ENCODE measurements around the gene NIM1K. TPM values are rescaled to one million over a fixed set of nuclear protein-coding genes. Genes with fewer than 3 reads are reported as not detected.

The NIM1K gene
- total RNA-seq, 2 donors from 2014 or later = 0.42 TPM; not detected in 1

GRCh38 chr5:43150075-43150474, 42.0 kb upstream of the NIM1K start:
- Histone ChIP-seq H3K4me3 (no peak overlapping the region), H3K27me3 (no peaks in the 10 kb centered on the region), H3K36me3 (no peaks in the 10 kb centered on the region), H3K27ac (no peak overlapping the region), H3K9me3 (no peaks in the 10 kb centered on the region), H3K4me1 (no peaks in the 10 kb centered on the region), H3K9ac (ENCODE audit: low read depth in 2 of 2, low read length in 2 of 2) (no peak overlapping the region)
- TF ChIP-seq CTCF (IDR thresholded peaks at IDR 0.05) = no peak
- intact Hi-C loops (cut with DNase I) = no loop called here
- DNase-seq = no peak

GRCh38 chr5:43150748-43151147, 41.3 kb upstream of the NIM1K start:
- intact Hi-C loops (cut with DNase I) = no loop called here
- no peak for TF ChIP-seq CTCF (IDR thresholded peaks at IDR 0.05)
- Histone ChIP-seq H3K4me1 (no peaks in the 10 kb centered on the region), H3K9me3 (no peaks in the 10 kb centered on the region), H3K36me3 (no peaks in the 10 kb centered on the region), H3K4me3 (no peak overlapping the region), H3K9ac (ENCODE audit: low read depth in 2 of 2, low read length in 2 of 2) (no peak overlapping the region), H3K27me3 (no peaks in the 10 kb centered on the region), H3K27ac (no peak overlapping the region)
- no peak for DNase-seq

- Histone ChIP-seq H3K4me3 (no peak overlapping the region), H3K27ac (no peak overlapping the region), H3K9ac (ENCODE audit: low read depth in 2 of 2, low read length in 2 of 2) (no peak overlapping the region), H3K27me3 (no peaks in the 10 kb centered on the region), H3K9me3 (no peaks in the 10 kb centered on the region), H3K4me1 (no peaks in the 10 kb centered on the region), H3K36me3 (no peaks in the 10 kb centered on the region)
- DNase-seq = no peak
- intact Hi-C loops (cut with DNase I) = no loop called here
- TF ChIP-seq CTCF (IDR thresholded peaks at IDR 0.05) = no peak
Observed at GRCh38 chr5:43152946-43153345, 39.1 kb upstream of the NIM1K start.

GRCh38 chr5:43154469-43154868, 37.6 kb upstream of the NIM1K start:
- no peaks in the 10 kb centered on the region for H3K4me1 ChIP-seq
- no peaks in the 10 kb centered on the region for H3K36me3 ChIP-seq
- H3K27me3 ChIP-seq = no peaks in the 10 kb centered on the region
- no peak for TF ChIP-seq CTCF (IDR thresholded peaks at IDR 0.05)
- H3K9ac ChIP-seq (ENCODE audit: low read depth in 2 of 2, low read length in 2 of 2) = no peak overlapping the region
- no peaks in the 10 kb centered on the region for H3K9me3 ChIP-seq
- no peak overlapping the region for H3K27ac ChIP-seq
- DNase-seq = no peak
- intact Hi-C loops (cut with DNase I) = no loop called here
- H3K4me3 ChIP-seq = no peak overlapping the region

- Histone ChIP-seq H3K9me3 (no peaks in the 10 kb centered on the region), H3K9ac (ENCODE audit: low read depth in 2 of 2, low read length in 2 of 2) (no peak overlapping the region), H3K27ac (no peak overlapping the region), H3K4me1 (no peaks in the 10 kb centered on the region), H3K27me3 (no peaks in the 10 kb centered on the region), H3K4me3 (no peak overlapping the region), H3K36me3 (no peaks in the 10 kb centered on the region)
- DNase-seq = no peak
- TF ChIP-seq CTCF (IDR thresholded peaks at IDR 0.05) = no peak
- intact Hi-C loops (cut with DNase I) = no loop called here
Observed at GRCh38 chr5:43155394-43156096, 36.5 kb upstream of the NIM1K start.
